Ovary (tissue), 3 donors: Measurements from ENCODE around the gene SELENON.

ENCODE experiments used
- EP300 ChIP-seq: sonication (generic); formaldehyde crosslinking; IDR thresholded peaks from one replicate; pipeline ENCODE4 v1.6.1; 2017; ENCODE audit warnings: antibody characterized with exemption
- TF ChIP-seq, protein P1 (sequence below), 3 donors: fragments of 450-650 bp in 2 of 3; fragments of 200-600 bp in 1 of 3; IDR thresholded peaks; one replicate each; pipeline versions ENCODE4 v1.5.1 to v1.8.0; 2016 to 2022; ENCODE audit warnings: antibody characterized with exemption in 3 of 3, mild to moderate bottlenecking in 1 of 3
- donor health status: DM: no; HTN: no; CAD: no.

DNA sequence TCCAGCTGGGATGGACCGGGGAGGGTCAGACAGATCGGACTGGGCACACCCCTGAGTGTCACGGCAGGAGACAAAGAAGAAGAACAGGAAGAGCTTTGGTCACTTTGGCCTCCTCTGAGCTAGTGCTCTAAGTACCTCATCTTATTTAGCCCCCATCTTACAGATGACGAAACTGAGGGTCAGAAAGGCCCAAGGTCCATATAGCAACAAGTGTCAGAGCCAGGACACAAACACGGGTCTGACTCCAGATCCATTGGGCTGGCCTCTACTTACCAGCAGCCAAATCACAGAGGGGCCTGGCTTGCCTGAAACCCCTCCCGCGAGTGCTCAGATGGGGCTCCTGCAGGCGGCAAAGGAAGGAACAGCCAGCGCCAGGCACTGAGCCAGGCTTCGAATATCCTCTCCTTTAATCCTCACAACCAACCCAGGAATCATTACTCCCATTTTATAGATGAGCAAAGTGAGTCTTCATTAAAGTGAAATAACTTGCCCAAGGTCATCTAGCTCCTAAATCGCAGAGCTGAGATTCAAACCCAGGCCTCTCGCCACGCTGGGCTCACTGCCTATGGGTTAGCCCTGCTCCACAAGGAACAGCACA lies 25.7 kb upstream of the SELENON start:
- TF ChIP-seq, protein P1, sequence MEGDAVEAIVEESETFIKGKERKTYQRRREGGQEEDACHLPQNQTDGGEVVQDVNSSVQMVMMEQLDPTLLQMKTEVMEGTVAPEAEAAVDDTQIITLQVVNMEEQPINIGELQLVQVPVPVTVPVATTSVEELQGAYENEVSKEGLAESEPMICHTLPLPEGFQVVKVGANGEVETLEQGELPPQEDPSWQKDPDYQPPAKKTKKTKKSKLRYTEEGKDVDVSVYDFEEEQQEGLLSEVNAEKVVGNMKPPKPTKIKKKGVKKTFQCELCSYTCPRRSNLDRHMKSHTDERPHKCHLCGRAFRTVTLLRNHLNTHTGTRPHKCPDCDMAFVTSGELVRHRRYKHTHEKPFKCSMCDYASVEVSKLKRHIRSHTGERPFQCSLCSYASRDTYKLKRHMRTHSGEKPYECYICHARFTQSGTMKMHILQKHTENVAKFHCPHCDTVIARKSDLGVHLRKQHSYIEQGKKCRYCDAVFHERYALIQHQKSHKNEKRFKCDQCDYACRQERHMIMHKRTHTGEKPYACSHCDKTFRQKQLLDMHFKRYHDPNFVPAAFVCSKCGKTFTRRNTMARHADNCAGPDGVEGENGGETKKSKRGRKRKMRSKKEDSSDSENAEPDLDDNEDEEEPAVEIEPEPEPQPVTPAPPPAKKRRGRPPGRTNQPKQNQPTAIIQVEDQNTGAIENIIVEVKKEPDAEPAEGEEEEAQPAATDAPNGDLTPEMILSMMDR (IDR thresholded peaks at IDR 0.05) = no peak
- no peak for TF ChIP-seq EP300
